K562 (cell line): Measurements from ENCODE around the gene PHF24. TPM values are rescaled to one million over a fixed set of nuclear protein-coding genes. Genes with fewer than 3 reads are reported as not detected.

Source experiments
- ATAC-seq: fragments of 200-7000 bp; cut with Tn5 transposase; 3 replicates; pipeline ENCODE4 v1.9.1; 2020; ENCODE audit warnings: moderate library complexity
- BruUV-seq: library from RNA; stranded (reverse); fragments of 400-500 nt; replicated peaks from 2 replicates; lab custom pipeline; 2021; lab: Mats Ljungman, UMichigan
- CTCF ChIA-PET: fragments of 300-600 bp; formaldehyde crosslinking; extraction: SDS; loops from one replicate; lab custom pipeline; 2021; ENCODE audit warnings: low intra/inter-chr PET ratio; lab: Yijun Ruan, JAX
- POLR2A ChIA-PET: fragments of 300-600, 350-650 bp; sonication (Branson Sonifier 250); formaldehyde crosslinking; extraction: SDS; loops from one replicate; lab custom pipeline; 2021; ENCODE audit warnings: antibody characterized with exemption, inconsistent platforms; lab: Yijun Ruan, JAX
- DNase-seq, 4 experiments: peaks; one replicate each; pipeline versions ENCODE4 v3.0.0 to v3.0.0-alpha.2; 2011 to 2018; ENCODE audit warnings: low spot score in 3 of 4, mixed read lengths in 3 of 4; ENCODE audit errors: extremely low read depth in 1 of 4
- FAIRE-seq: peaks from 2 replicates; lab custom pipeline; 2011; peaks lifted over from hg19 to GRCh38; lab: Jason Lieb, UNC
- H2AFZ ChIP-seq: 2 replicates; pipeline ENCODE4 v1.6.0; 2011; ENCODE audit warnings: low read depth, low read length, control low read depth, inconsistent platforms
- H3K27ac ChIP-seq: fragments of 200-600 bp; 3 replicates; pipeline ENCODE4 v1.8.0; 2011; ENCODE audit warnings: low read depth, mild to moderate bottlenecking, control low read depth, inconsistent platforms, low read length, moderate library complexity, mixed read lengths; ENCODE audit errors: extremely low read depth
- H3K27me3 ChIP-seq, 2 experiments: fragments of 300-600 bp in 1 of 2; 2 replicates in 1 of 2; 3 replicates in 1 of 2; pipeline versions ENCODE4 v1.6.0 to v1.8.0; 2011; ENCODE audit warnings: inconsistent platforms in 2 of 2, low read length in 2 of 2, mild to moderate bottlenecking in 1 of 2, mixed read lengths in 1 of 2, moderate library complexity in 1 of 2; ENCODE audit not compliant: control insufficient read depth in 2 of 2, insufficient read depth in 2 of 2
- H3K36me3 ChIP-seq: fragments of 300-600 bp; 3 replicates; pipeline ENCODE4 v1.8.0; 2011; ENCODE audit warnings: mild to moderate bottlenecking, low read length, inconsistent platforms; ENCODE audit not compliant: control insufficient read depth, insufficient read depth
- H3K4me1 ChIP-seq, 2 experiments: fragments of 200-600 bp in 1 of 2; replicated peaks in 1 of 2; 2 replicates in 1 of 2; 3 replicates in 1 of 2; pipeline versions ENCODE4 v1.5.1 to v1.8.0; 2011; ENCODE audit warnings: inconsistent platforms in 2 of 2, low read length in 2 of 2, mild to moderate bottlenecking in 1 of 2, mixed read lengths in 1 of 2, moderate library complexity in 1 of 2; ENCODE audit not compliant: control insufficient read depth in 2 of 2, insufficient read depth in 2 of 2
- H3K4me2 ChIP-seq: 2 replicates; pipeline ENCODE4 v1.6.1; 2011; ENCODE audit warnings: low read length, control low read depth, inconsistent platforms, mixed read lengths; ENCODE audit not compliant: insufficient read depth
- H3K4me3 ChIP-seq: fragments of 200-600 bp; sonication (generic), shearing (Covaris generic); 2 replicates; pipeline ENCODE4 v1.5.1; 2016; ENCODE audit warnings: control low read depth, inconsistent platforms
- H3K79me2 ChIP-seq: fragments of 200-600 bp; 3 replicates; pipeline ENCODE4 v1.8.0; 2011; ENCODE audit warnings: low read length, inconsistent platforms; ENCODE audit not compliant: control insufficient read depth, insufficient read depth
- H3K9ac ChIP-seq, 2 experiments: 2 replicates each; pipeline versions ENCODE4 v1.6.0 to v1.6.1; 2011; ENCODE audit warnings: low read depth in 2 of 2, low read length in 2 of 2, control low read depth in 1 of 2, inconsistent platforms in 1 of 2, mild to moderate bottlenecking in 1 of 2, mixed read lengths in 1 of 2; ENCODE audit not compliant: insufficient read depth in 1 of 2
- H3K9me1 ChIP-seq: one replicate; pipeline ENCODE4 v1.6.0; 2011; ENCODE audit warnings: inconsistent platforms, mild to moderate bottlenecking, low read length, moderate library complexity; ENCODE audit not compliant: control insufficient read depth, insufficient read depth
- H3K9me3 ChIP-seq: replicated peaks from 2 replicates; pipeline ENCODE4 v1.5.1; 2011; ENCODE audit warnings: low read depth, low read length, inconsistent platforms; ENCODE audit not compliant: control insufficient read depth, insufficient read depth
- H4K20me1 ChIP-seq: replicated peaks from 2 replicates; pipeline ENCODE4 v1.6.1; 2011; ENCODE audit warnings: low read length, inconsistent platforms, mixed read lengths; ENCODE audit not compliant: control insufficient read depth, insufficient read depth
- BRF1 ChIP-seq: IDR thresholded peaks from 3 replicates; pipeline ENCODE4 v1.6.1; 2011; ENCODE audit warnings: borderline replicate concordance, mild to moderate bottlenecking; ENCODE audit not compliant: insufficient read length; ENCODE audit errors: extremely low read depth
- CBX3 ChIP-seq, 2 experiments: IDR thresholded peaks; 1 replicate in 1 of 2; 2 replicates in 1 of 2; pipeline ENCODE4 v1.6.1; 2012; ENCODE audit warnings: inconsistent platforms in 2 of 2, low read length in 2 of 2, borderline replicate concordance in 1 of 2, control low read depth in 1 of 2
- DPF2 ChIP-seq: fragments of 450-650 bp; IDR thresholded peaks from 2 replicates; pipeline ENCODE4 v1.6.1; 2016
- FOSL1 ChIP-seq: fragments of 200-800 bp; sonication (Bioruptor generic); conservative IDR thresholded peaks from 2 replicates; pipeline ENCODE4 v1.6.1; 2016; ENCODE audit warnings: missing genetic modification characterization, missing compliant biosample characterization
- HLTF ChIP-seq: fragments of 450-650 bp; IDR thresholded peaks from 2 replicates; pipeline ENCODE4 v1.6.1; 2016
- HMBOX1 ChIP-seq: sonication (generic); IDR thresholded peaks from 2 replicates; pipeline ENCODE4 v1.6.1; 2016
- SIN3A ChIP-seq, 2 experiments: fragments of 150-350 bp in 1 of 2; IDR thresholded peaks; 2 replicates each; pipeline ENCODE4 v1.6.1; 2011 to 2016; ENCODE audit warnings: borderline replicate concordance in 2 of 2, low read depth in 2 of 2, low read length in 2 of 2, mild to moderate bottlenecking in 2 of 2, moderate library complexity in 2 of 2; ENCODE audit not compliant: control insufficient read depth in 1 of 2
- TCF15 ChIP-seq: fragments of 250-450 bp; sonication (Bioruptor Pico); IDR thresholded peaks from 2 replicates; pipeline ENCODE4 v1.8.0; 2022; ENCODE audit warnings: moderate library complexity, mild to moderate bottlenecking, inconsistent platforms
- TFAP4 ChIP-seq: sonication (generic); formaldehyde crosslinking; IDR thresholded peaks from 2 replicates; pipeline ENCODE4 v1.8.0; 2022; ENCODE audit warnings: missing genetic modification reagents, mild to moderate bottlenecking, moderate library complexity, borderline replicate concordance
- ZC3H11A ChIP-seq: IDR thresholded peaks from 2 replicates; pipeline ENCODE4 v1.6.1; 2012; ENCODE audit warnings: low read depth, low read length, improper control_type of control experiment
- ZFP36 ChIP-seq: fragments of 150-350 bp; IDR thresholded peaks from 2 replicates; pipeline ENCODE4 v1.6.1; 2018; ENCODE audit warnings: low read length, low read depth; ENCODE audit not compliant: partially characterized antibody
- ZFP91 ChIP-seq: sonication (generic); formaldehyde crosslinking; IDR thresholded peaks from 2 replicates; pipeline ENCODE4 v1.8.0; 2022; ENCODE audit warnings: mild to moderate bottlenecking, missing genetic modification reagents
- ZNF184 ChIP-seq: sonication (generic); formaldehyde crosslinking; IDR thresholded peaks from 2 replicates; pipeline ENCODE4 v1.5.0; 2020; ENCODE audit warnings: missing genetic modification reagents
- ZNF280B ChIP-seq: fragments of 250-450 bp; sonication (Bioruptor Pico); IDR thresholded peaks from 2 replicates; pipeline ENCODE4 v1.5.1; 2021; ENCODE audit warnings: mild to moderate bottlenecking
- ZNF431 ChIP-seq: sonication (generic); formaldehyde crosslinking; IDR thresholded peaks from 2 replicates; pipeline ENCODE4 v1.8.0; 2022; ENCODE audit warnings: mild to moderate bottlenecking, missing genetic modification reagents
- ZNF436 ChIP-seq: fragments of 250-450, 450-650 bp; sonication (Bioruptor Pico); formaldehyde crosslinking; IDR thresholded peaks from 2 replicates; pipeline ENCODE4 v1.7.0; 2020; ENCODE audit warnings: mild to moderate bottlenecking
- in situ Hi-C: fragments of 300-500 bp; cut with MboI; formaldehyde crosslinking; loops from 4 replicates; pipeline ENCODE4 v1.15.0; 2018; ENCODE audit warnings: inconsistent platforms, mixed read lengths
- intact Hi-C: fragments of 100-400 bp; cut with micrococcal nuclease; formaldehyde crosslinking; loops from 2 replicates; pipeline ENCODE4 v1.14.2; 2022
- polyA plus RNA-seq, 8 experiments: library from polyadenylated mRNA; depleted of rRNA in 4 of 8; stranded (reverse) in 5 of 8; unstranded in 3 of 8; fragments of >200 nt; fragmentation: Nextera tagmentation in 2 of 8; fragmentation: Illumina TruSeq in 1 of 8; extraction: Ambion mirVana in 2 of 8; extraction: Trizol in 1 of 8; gene quantifications; 2 replicates each; pipeline versions ENCODE4 v1.2.1 to v1.2.3, GENCODE V29; 2011 to 2014; ENCODE audit warnings: inconsistent platforms in 1 of 8, missing spikeins in 1 of 8
- total RNA-seq, 7 experiments: library from RNA; depleted of rRNA in 6 of 7; stranded (reverse); fragments of >200 nt in 6 of 7; fragmentation: Illumina TruSeq in 2 of 7; extraction: Trizol in 2 of 7; gene quantifications; 2 replicates each; pipeline versions ENCODE4 v1.2.1 to v1.2.3, GENCODE V29; 2011 to 2021; ENCODE audit warnings: low replicate concordance in 1 of 7

PHF24 gene
- total and polyA plus RNA-seq, 9 of the 15 experiments (the other 6 are each of a cell fraction or from before 2014, with no cell fraction given): 0.01 TPM; not detected in 7

- Histone ChIP-seq H3K36me3 (no peaks in the 10 kb centered on the region; the same call in 2 of the 3 replicates), H3K4me1 (peaks cover 8 to 28% of the 10 kb centered on the region in 2 experiments; a peak in 4 of 5 replicates), H3K27ac (no peak overlapping the region), H3K79me2 (no peaks in the 10 kb centered on the region), H2AFZ (no peak overlapping the region), H3K4me3 (no peak overlapping the region), H4K20me1 (no peaks in the 10 kb centered on the region), H3K9me3 (no peaks in the 10 kb centered on the region), H3K4me2 (no peak overlapping the region), H3K9me1 (no peaks in the 10 kb centered on the region), H3K27me3 (no peaks in the 10 kb centered on the region), H3K9ac (no peak overlapping the region)
- FAIRE-seq: no peak
- no TSS peak for BruUV-seq
- ChIA-PET CTCF (no interaction called here), POLR2A (no interaction called here)
- DNase-seq: peak in 2 of 4 experiments; percentile 2
- peak; percentile 43; the same call in 2 of the 3 replicates for ATAC-seq
- intact Hi-C loops: no loop called here
- in situ Hi-C loops: no loop called here
- TF ChIP-seq HMBOX1: peak; percentile 35; the same call in 1 of the 2 replicates
- no peak for TF ChIP-seq DPF2
- TF ChIP-seq ZNF184 (CRISPR knock-in tag): no peak
- no peak for TF ChIP-seq BRF1
- no peak for TF ChIP-seq TFAP4 (CRISPR knock-in tag)
- TF ChIP-seq FOSL1 (tag): 0 out of 2 replicates have a peak, but pooled peaks have one; percentile 22
- no peak for TF ChIP-seq ZNF431 (CRISPR knock-in tag)
- no peak for TF ChIP-seq ZNF280B (CRISPR knock-in tag)
- peak; percentile 85 for TF ChIP-seq ZFP36
- no peak for TF ChIP-seq SIN3A (IDR thresholded peaks at IDR 0.05; ENCODE audit: borderline replicate concordance in 2 of 2, control insufficient read depth in 1 of 2, low read depth in 2 of 2, low read length in 2 of 2)
- TF ChIP-seq TCF15: no peak
- no peak for TF ChIP-seq HLTF
- TF ChIP-seq ZFP91 (CRISPR knock-in tag): no peak
- no peak for TF ChIP-seq ZNF436
- TF ChIP-seq CBX3 (IDR thresholded peaks at IDR 0.05; ENCODE audit: borderline replicate concordance in 1 of 2, low read length in 2 of 2): 0 out of 3 replicates have a peak, but pooled peaks of 1 of the 2 experiments have one; percentile 18
- TF ChIP-seq ZC3H11A: no peak
These were observed 70.3 kb downstream of the PHF24 start for GRCh38 chr9:35028341-35028740.
